Gastrocnemius medialis (tissue), 4 donors: ENCODE results near the gene WDR41. TPM values are rescaled to one million over a fixed set of nuclear protein-coding genes. Genes with fewer than 3 reads are reported as not detected.

Source experiments
- ATAC-seq, 2 donors: fragments of 150-250 bp; one replicate each; pipeline ENCODE4 v1.9.1; 2016
- DNase-seq, 2 donors: peaks; one replicate each; pipeline ENCODE4 v3.0.0-alpha.2; 2019
- H3K27ac ChIP-seq, 4 donors: fragments of 200-600 bp; sonication (generic); 1 replicate in 1 of 4; 2 replicates in 3 of 4; pipeline ENCODE4 v1.5.1; 2016 to 2018; ENCODE audit warnings: mild to moderate bottlenecking in 2 of 4, moderate library complexity in 1 of 4
- H3K27me3 ChIP-seq, 3 donors: fragments of 200-600 bp; sonication (generic) in 2 of 3; 1 replicate in 1 of 3; 2 replicates in 2 of 3; pipeline versions ENCODE4 v1.5.1 to v1.6.0; 2016 to 2019; ENCODE audit warnings: mild to moderate bottlenecking in 1 of 3, moderate library complexity in 1 of 3
- H3K36me3 ChIP-seq, 2 donors: fragments of 200-600 bp; sonication (generic) in 1 of 2; one replicate each; pipeline ENCODE4 v1.5.1; 2017 to 2018
- H3K4me1 ChIP-seq, 2 donors: fragments of 200-600 bp; sonication (generic) in 1 of 2; one replicate each; pipeline ENCODE4 v1.5.1; 2016 to 2017; ENCODE audit warnings: mild to moderate bottlenecking in 2 of 2
- H3K4me3 ChIP-seq, 4 donors: fragments of 200-600 bp; sonication (generic) in 3 of 4; 1 replicate in 1 of 4; 2 replicates in 3 of 4; pipeline ENCODE4 v1.5.1; 2016 to 2019; ENCODE audit warnings: mild to moderate bottlenecking in 2 of 4
- H3K9me3 ChIP-seq, 3 donors: fragments of 200-600 bp; sonication (generic) in 2 of 3; 1 replicate in 1 of 3; 2 replicates in 2 of 3; pipeline ENCODE4 v1.5.1; 2016 to 2019
- POLR2A ChIP-seq, 2 donors: fragments of 450-650 bp; IDR thresholded peaks; one replicate each; pipeline ENCODE4 v1.6.1; 2017; ENCODE audit warnings: antibody characterized with exemption in 2 of 2, mild to moderate bottlenecking in 2 of 2, moderate library complexity in 2 of 2
- in situ Hi-C, 4 donors: fragments of 200-750 bp; cut with MboI; loops; one replicate each; pipeline versions ENCODE4 v1.15.0 to v1.8.0; 2017; ENCODE audit warnings: low sequenced_read_pairs in 4 of 4
- intact Hi-C: fragments of 100-400 bp; cut with DNase I; formaldehyde crosslinking; loops from one replicate; pipeline ENCODE4 v1.15.1; 2023; ENCODE audit warnings: low total_unique reads
- total RNA-seq, 4 donors: library from RNA; depleted of rRNA; stranded (reverse); fragments of >200 nt; gene quantifications; one replicate each; pipeline versions ENCODE4 v1.1.0 to v1.2.3, GENCODE V29; 2016
- TF ChIP-seq, protein P1 (sequence below), 5 experiments: fragments of 450-650 bp in 3 of 5; fragments of 200-600 bp in 2 of 5; sonication (generic) in 2 of 5; IDR thresholded peaks in 4 of 5; conservative IDR thresholded peaks in 1 of 5; 1 replicate in 4 of 5; 2 replicates in 1 of 5; pipeline ENCODE4 v1.5.1; 2016 to 2019; ENCODE audit warnings: antibody characterized with exemption in 5 of 5, mild to moderate bottlenecking in 3 of 5, moderate library complexity in 3 of 5

The WDR41 gene
- total RNA-seq, 4 donors from 2014 or later: 16.3 to 30.6 (median 19.2) TPM

DNA sequence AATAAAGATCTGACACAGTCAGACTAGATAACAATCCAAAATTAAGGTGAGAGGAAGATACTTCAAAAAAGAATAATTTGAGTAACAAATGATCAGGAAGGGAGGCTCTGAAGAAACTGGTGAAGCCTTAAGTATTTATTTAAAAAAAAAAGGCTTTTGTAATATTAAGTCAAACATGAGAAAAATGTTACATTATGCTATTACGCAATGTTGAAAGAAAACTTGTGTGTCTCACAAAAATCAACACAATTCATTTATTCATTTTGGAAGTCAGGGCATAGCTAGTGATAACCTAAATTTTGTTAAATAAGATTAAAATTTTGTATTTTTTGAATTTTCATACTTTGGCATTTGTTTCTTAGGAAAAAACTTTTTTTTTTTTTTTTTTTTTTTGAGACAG lies 28.2 kb downstream of the WDR41 start:
- intact Hi-C loops: no loop called here
- H3K9me3 ChIP-seq: no peaks in the 10 kb centered on the region
- no peak overlapping the region for H3K27ac ChIP-seq
- in situ Hi-C loops: no loop called here
- no peaks in the 10 kb centered on the region for H3K4me1 ChIP-seq
- TF ChIP-seq POLR2A (IDR thresholded peaks at IDR 0.05): no peak
- TF ChIP-seq, protein P1, sequence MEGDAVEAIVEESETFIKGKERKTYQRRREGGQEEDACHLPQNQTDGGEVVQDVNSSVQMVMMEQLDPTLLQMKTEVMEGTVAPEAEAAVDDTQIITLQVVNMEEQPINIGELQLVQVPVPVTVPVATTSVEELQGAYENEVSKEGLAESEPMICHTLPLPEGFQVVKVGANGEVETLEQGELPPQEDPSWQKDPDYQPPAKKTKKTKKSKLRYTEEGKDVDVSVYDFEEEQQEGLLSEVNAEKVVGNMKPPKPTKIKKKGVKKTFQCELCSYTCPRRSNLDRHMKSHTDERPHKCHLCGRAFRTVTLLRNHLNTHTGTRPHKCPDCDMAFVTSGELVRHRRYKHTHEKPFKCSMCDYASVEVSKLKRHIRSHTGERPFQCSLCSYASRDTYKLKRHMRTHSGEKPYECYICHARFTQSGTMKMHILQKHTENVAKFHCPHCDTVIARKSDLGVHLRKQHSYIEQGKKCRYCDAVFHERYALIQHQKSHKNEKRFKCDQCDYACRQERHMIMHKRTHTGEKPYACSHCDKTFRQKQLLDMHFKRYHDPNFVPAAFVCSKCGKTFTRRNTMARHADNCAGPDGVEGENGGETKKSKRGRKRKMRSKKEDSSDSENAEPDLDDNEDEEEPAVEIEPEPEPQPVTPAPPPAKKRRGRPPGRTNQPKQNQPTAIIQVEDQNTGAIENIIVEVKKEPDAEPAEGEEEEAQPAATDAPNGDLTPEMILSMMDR (IDR thresholded peaks at IDR 0.05 in 4 of 5, conservative IDR thresholded peaks at IDR 0.05 in 1 of 5): no peak
- H3K4me3 ChIP-seq: no peak overlapping the region
- H3K36me3 ChIP-seq: peaks cover 0 to 7% of the 10 kb centered on the region in 2 donors
- DNase-seq: no peak
- ATAC-seq: no peak
- no peaks in the 10 kb centered on the region for H3K27me3 ChIP-seq

DNA sequence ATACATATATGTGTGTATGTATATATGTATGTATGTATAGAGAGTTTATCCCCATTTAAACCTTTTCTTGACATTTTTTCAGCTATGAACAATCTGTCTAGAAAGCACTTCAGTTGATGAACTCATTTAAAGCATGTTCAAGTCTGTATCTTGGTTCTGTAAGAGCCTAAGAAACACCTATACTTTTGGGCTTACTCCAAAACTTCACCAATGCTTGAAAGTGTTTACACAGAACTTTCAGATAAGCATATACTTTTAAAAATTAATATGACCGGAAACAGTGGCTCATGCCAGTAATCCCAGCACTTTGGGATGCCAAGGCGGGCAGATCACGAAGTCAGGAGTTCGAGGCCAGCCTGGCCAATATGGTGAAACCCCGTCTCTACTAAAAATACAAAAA lies 30.8 kb downstream of the WDR41 start:
- TF ChIP-seq, protein P1 (IDR thresholded peaks at IDR 0.05 in 4 of 5, conservative IDR thresholded peaks at IDR 0.05 in 1 of 5): no peak
- no peak for TF ChIP-seq POLR2A (IDR thresholded peaks at IDR 0.05)
- intact Hi-C loops: no loop called here
- no peaks in the 10 kb centered on the region for H3K9me3 ChIP-seq
- in situ Hi-C loops: no loop called here
- ATAC-seq (no peak), DNase-seq (no peak)
- H3K27ac ChIP-seq: no peak overlapping the region
- H3K36me3 ChIP-seq: peaks cover 0 to 7% of the 10 kb centered on the region in 2 donors
- no peaks in the 10 kb centered on the region for H3K4me1 ChIP-seq
- H3K27me3 ChIP-seq: no peaks in the 10 kb centered on the region
- no peak overlapping the region for H3K4me3 ChIP-seq

DNA sequence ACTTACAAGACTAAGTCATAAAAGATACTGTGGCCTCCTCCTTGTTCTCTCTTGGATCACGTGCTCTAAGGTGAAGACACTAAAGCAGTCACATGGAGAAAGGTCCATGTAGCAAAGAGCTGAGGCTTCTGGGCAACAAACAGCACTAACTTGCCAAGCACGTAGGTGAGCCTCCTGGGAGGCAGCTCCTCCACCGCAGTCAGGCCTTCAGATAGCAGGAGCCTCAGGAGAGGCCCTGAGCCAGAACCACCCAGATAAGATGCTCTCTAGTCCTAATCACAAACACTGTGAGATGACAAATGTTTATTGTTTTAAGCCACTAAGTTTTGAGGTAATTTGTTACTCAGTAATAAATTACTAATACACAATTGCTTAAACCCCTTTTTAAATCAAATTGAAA lies 38.0 kb downstream of the WDR41 start:
- in situ Hi-C loops (no loop called here), intact Hi-C loops (no loop called here)
- Histone ChIP-seq H3K36me3 (peaks cover 3 to 14% of the 10 kb centered on the region in 2 donors), H3K9me3 (no peaks in the 10 kb centered on the region), H3K4me3 (no peak overlapping the region), H3K4me1 (no peaks in the 10 kb centered on the region), H3K27ac (no peak overlapping the region), H3K27me3 (no peaks in the 10 kb centered on the region)
- ATAC-seq (no peak), DNase-seq (no peak)
- TF ChIP-seq, protein P1 (IDR thresholded peaks at IDR 0.05 in 4 of 5, conservative IDR thresholded peaks at IDR 0.05 in 1 of 5): no peak
- no peak for TF ChIP-seq POLR2A (IDR thresholded peaks at IDR 0.05)

DNA sequence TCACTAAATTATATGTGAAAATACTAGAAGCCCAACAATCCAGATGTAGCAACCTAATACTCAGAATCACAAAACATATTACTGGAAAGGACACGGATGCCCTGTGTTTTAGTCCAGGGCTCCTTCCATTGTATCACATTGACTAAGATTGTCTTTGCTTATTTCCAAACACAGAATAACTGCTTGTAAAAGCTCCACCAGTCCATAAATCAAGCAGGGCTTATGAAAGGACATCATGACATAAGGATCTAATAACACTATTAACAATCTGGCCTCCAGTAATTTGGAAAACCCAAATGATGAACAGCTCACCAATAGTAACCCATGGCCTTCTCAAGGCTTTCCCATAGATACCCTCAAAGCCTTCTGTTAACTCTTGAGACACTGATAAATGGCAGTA lies 39.8 kb downstream of the WDR41 start:
- ATAC-seq (no peak), DNase-seq (no peak)
- intact Hi-C loops (no loop called here), in situ Hi-C loops (no loop called here)
- H3K4me3 ChIP-seq: no peak overlapping the region
- TF ChIP-seq POLR2A (IDR thresholded peaks at IDR 0.05): no peak
- TF ChIP-seq, protein P1 (IDR thresholded peaks at IDR 0.05 in 4 of 5, conservative IDR thresholded peaks at IDR 0.05 in 1 of 5): no peak
- no peak overlapping the region for H3K27ac ChIP-seq
- H3K27me3 ChIP-seq: no peaks in the 10 kb centered on the region
- no peaks in the 10 kb centered on the region for H3K9me3 ChIP-seq
- peaks cover 3 to 22% of the 10 kb centered on the region in 2 donors for H3K36me3 ChIP-seq
- no peaks in the 10 kb centered on the region for H3K4me1 ChIP-seq

DNA sequence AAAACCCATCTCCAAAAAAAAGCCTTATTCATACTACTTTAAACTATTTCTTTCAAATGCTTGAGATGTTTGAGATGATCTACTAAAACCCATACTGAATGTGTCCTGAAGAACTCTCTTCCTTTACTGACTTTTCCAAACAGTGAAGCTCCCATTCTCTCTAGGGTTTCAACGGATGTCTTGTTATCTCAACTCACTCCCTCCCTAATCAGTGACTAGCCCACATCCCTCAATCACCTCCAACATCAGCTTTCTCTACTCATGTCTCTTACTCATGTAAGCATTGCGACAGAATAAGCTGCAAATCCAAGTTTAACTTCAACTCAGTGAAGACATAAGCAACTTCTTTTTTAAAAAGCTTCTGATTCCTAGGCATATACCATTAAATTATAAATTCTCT lies 42.1 kb downstream of the WDR41 start:
- Histone ChIP-seq H3K36me3 (peaks cover 3 to 22% of the 10 kb centered on the region in 2 donors), H3K4me1 (no peaks in the 10 kb centered on the region), H3K4me3 (no peak overlapping the region), H3K9me3 (no peaks in the 10 kb centered on the region), H3K27ac (no peak overlapping the region), H3K27me3 (no peaks in the 10 kb centered on the region)
- in situ Hi-C loops (no loop called here), intact Hi-C loops (no loop called here)
- no peak for ATAC-seq
- no peak for DNase-seq
- TF ChIP-seq POLR2A (IDR thresholded peaks at IDR 0.05): no peak
